Activated naive CD8-positive, alpha-beta T cell treated with anti-CD3 and anti-CD28 coated beads, Interleukin-2, amount 10 ng/mL, durations not matched to agents 7 days and 5 days (primary cell): ENCODE data around the gene KRT73. TPM values are rescaled to one million over a fixed set of nuclear protein-coding genes. Genes with fewer than 3 reads are reported as not detected.
A peak's percentile ranks its signal among the peaks of the same experiment; 100 is the strongest.

Experiments used
- ATAC-seq: fragments of 150-1000 bp; cut with Tn5 transposase; one replicate; pipeline ENCODE4 v1.10.0; 2021; ENCODE audit warnings: low read depth, moderate library complexity
- POLR2A ChIA-PET: fragments of 350-600 bp; sonication (Branson Sonifier 250); formaldehyde crosslinking; loops from one replicate; lab custom pipeline; 2021; ENCODE audit warnings: antibody characterized with exemption; lab: Charles Lee
- DNase-seq: peaks from one replicate; pipeline ENCODE4 v3.0.0; 2021
- H3K27ac Mint-ChIP-seq: one replicate; pipeline ENCODE4 v1.8.0; 2022; ENCODE audit warnings: mild to moderate bottlenecking, mixed read lengths
- H3K27me3 Mint-ChIP-seq: one replicate; pipeline ENCODE4 v1.8.0; 2022; ENCODE audit warnings: mild to moderate bottlenecking, moderate library complexity, mixed read lengths
- H3K36me3 Mint-ChIP-seq: one replicate; pipeline ENCODE4 v1.8.0; 2021; ENCODE audit warnings: mild to moderate bottlenecking, mixed read lengths
- H3K4me1 Mint-ChIP-seq: one replicate; pipeline ENCODE4 v1.8.0; 2021; ENCODE audit warnings: mixed read lengths
- H3K4me3 Mint-ChIP-seq: one replicate; pipeline ENCODE4 v1.8.0; 2022; ENCODE audit warnings: mild to moderate bottlenecking, moderate library complexity, mixed read lengths
- H3K9me3 Mint-ChIP-seq: one replicate; pipeline ENCODE4 v1.8.0; 2021; ENCODE audit warnings: mixed read lengths
- total RNA-seq, 2 experiments: library from RNA; stranded (reverse); gene quantifications; one replicate each; pipeline ENCODE4 v1.2.3, GENCODE V29; 2021

Gene KRT73
- total RNA-seq, 2 experiments from 2014 or later = 0.42 to 0.60 TPM

- POLR2A ChIA-PET = no interaction called here
- DNase-seq = no peak
- Mint-ChIP-seq H3K9me3 (no peaks in the 10 kb centered on the region), H3K4me3 (no peak overlapping the region), H3K36me3 (no peaks in the 10 kb centered on the region), H3K27me3 (peaks cover 4% of the 10 kb centered on the region), H3K27ac (no peak overlapping the region), H3K4me1 (peaks cover 30% of the 10 kb centered on the region)
- ATAC-seq = no peak
Observed at GRCh38 chr12:52611080-52611468, 7.3 kb downstream of the KRT73 start.

- Mint-ChIP-seq H3K27me3 (peaks cover 4% of the 10 kb centered on the region), H3K9me3 (no peaks in the 10 kb centered on the region), H3K27ac (peak overlapping the region; percentile 9), H3K36me3 (peaks cover 2% of the 10 kb centered on the region), H3K4me1 (peaks cover 33% of the 10 kb centered on the region), H3K4me3 (no peak overlapping the region)
- DNase-seq (peak; percentile 17), ATAC-seq (no peak)
- POLR2A ChIA-PET = interaction anchor here (1.4 kb wide), 1 partner anchor 228 kb away, joined by 3 read pairs; no protein-coding TSS in a partner anchor
Observed at GRCh38 chr12:52608826-52609630, 9.3 kb downstream of the KRT73 start.

GRCh38 chr12:52608161-52608560 lies 10.2 kb downstream of the KRT73 start:
- Mint-ChIP-seq H3K4me1 (peaks cover 40% of the 10 kb centered on the region), H3K36me3 (peaks cover 2% of the 10 kb centered on the region), H3K27me3 (peaks cover 4% of the 10 kb centered on the region), H3K27ac (no peak overlapping the region), H3K9me3 (no peaks in the 10 kb centered on the region), H3K4me3 (no peak overlapping the region)
- DNase-seq (no peak), ATAC-seq (no peak)
- POLR2A ChIA-PET = no interaction called here

- Mint-ChIP-seq H3K27ac (no peak overlapping the region), H3K9me3 (no peaks in the 10 kb centered on the region), H3K36me3 (peaks cover 2% of the 10 kb centered on the region), H3K4me3 (no peak overlapping the region), H3K4me1 (peaks cover 41% of the 10 kb centered on the region), H3K27me3 (peaks cover 4% of the 10 kb centered on the region)
- POLR2A ChIA-PET = no interaction called here
- DNase-seq (no peak), ATAC-seq (no peak)
Observed at GRCh38 chr12:52607314-52607713, 11.0 kb downstream of the KRT73 start.

- H3K9me3 Mint-ChIP-seq = no peaks in the 10 kb centered on the region
- H3K27ac Mint-ChIP-seq = no peak overlapping the region
- H3K4me1 Mint-ChIP-seq = peaks cover 41% of the 10 kb centered on the region
- H3K4me3 Mint-ChIP-seq = no peak overlapping the region
- no peak for ATAC-seq
- peaks cover 2% of the 10 kb centered on the region for H3K36me3 Mint-ChIP-seq
- peaks cover 3% of the 10 kb centered on the region for H3K27me3 Mint-ChIP-seq
- DNase-seq = no peak
- POLR2A ChIA-PET = no interaction called here
Observed at GRCh38 chr12:52606581-52607218, 11.7 kb downstream of the KRT73 start.

GRCh38 chr12:52606096-52606495 lies 12.3 kb downstream of the KRT73 start:
- DNase-seq (no peak), ATAC-seq (no peak)
- POLR2A ChIA-PET = no interaction called here
- H3K4me3 Mint-ChIP-seq = no peak overlapping the region
- H3K9me3 Mint-ChIP-seq = no peaks in the 10 kb centered on the region
- no peak overlapping the region for H3K27ac Mint-ChIP-seq
- peaks cover 37% of the 10 kb centered on the region for H3K4me1 Mint-ChIP-seq
- H3K36me3 Mint-ChIP-seq = peaks cover 2% of the 10 kb centered on the region
- H3K27me3 Mint-ChIP-seq = peaks cover 2% of the 10 kb centered on the region

- ATAC-seq = no peak
- H3K27ac Mint-ChIP-seq = no peak overlapping the region
- H3K9me3 Mint-ChIP-seq = no peaks in the 10 kb centered on the region
- no peak for DNase-seq
- H3K4me3 Mint-ChIP-seq = no peak overlapping the region
- peaks cover 2% of the 10 kb centered on the region for H3K36me3 Mint-ChIP-seq
- H3K4me1 Mint-ChIP-seq = peaks cover 32% of the 10 kb centered on the region
- H3K27me3 Mint-ChIP-seq = peaks cover 3% of the 10 kb centered on the region
- POLR2A ChIA-PET = no interaction called here
Observed at GRCh38 chr12:52605542-52605941, 12.8 kb downstream of the KRT73 start.

GRCh38 chr12:52604859-52605258 lies 13.5 kb downstream of the KRT73 start:
- POLR2A ChIA-PET = no interaction called here
- H3K4me1 Mint-ChIP-seq = peaks cover 31% of the 10 kb centered on the region
- ATAC-seq (peak; percentile 37), DNase-seq (no peak)
- H3K27me3 Mint-ChIP-seq = peaks cover 8% of the 10 kb centered on the region
- no peaks in the 10 kb centered on the region for H3K9me3 Mint-ChIP-seq
- peaks cover 2% of the 10 kb centered on the region for H3K36me3 Mint-ChIP-seq
- H3K27ac Mint-ChIP-seq = no peak overlapping the region
- H3K4me3 Mint-ChIP-seq = no peak overlapping the region

GRCh38 chr12:52603314-52603713 lies 15.0 kb downstream of the KRT73 start:
- peaks cover 12% of the 10 kb centered on the region for H3K27me3 Mint-ChIP-seq
- no peak overlapping the region for H3K27ac Mint-ChIP-seq
- ATAC-seq (no peak), DNase-seq (no peak)
- H3K4me3 Mint-ChIP-seq = no peak overlapping the region
- peaks cover 2% of the 10 kb centered on the region for H3K36me3 Mint-ChIP-seq
- peaks cover 25% of the 10 kb centered on the region for H3K4me1 Mint-ChIP-seq
- POLR2A ChIA-PET = no interaction called here
- H3K9me3 Mint-ChIP-seq = no peaks in the 10 kb centered on the region

- POLR2A ChIA-PET = no interaction called here
- H3K27me3 Mint-ChIP-seq = peaks cover 14% of the 10 kb centered on the region
- no peaks in the 10 kb centered on the region for H3K9me3 Mint-ChIP-seq
- no peak overlapping the region for H3K27ac Mint-ChIP-seq
- no peak overlapping the region for H3K4me3 Mint-ChIP-seq
- DNase-seq (no peak), ATAC-seq (no peak)
- H3K36me3 Mint-ChIP-seq = peaks cover 2% of the 10 kb centered on the region
- H3K4me1 Mint-ChIP-seq = peaks cover 25% of the 10 kb centered on the region
Observed at GRCh38 chr12:52602552-52602951, 15.8 kb downstream of the KRT73 start.

GRCh38 chr12:52601671-52602070 lies 16.7 kb downstream of the KRT73 start:
- POLR2A ChIA-PET = no interaction called here
- no peak for ATAC-seq

GRCh38 chr12:52600941-52601481 lies 17.3 kb downstream of the KRT73 start, which contains the start of gene KRT72:
Gene KRT72, minus strand, starts transcription at chr12:52601463. Its CDS starts 11 bp downstream, at chr12:52601452.
- no peaks in the 10 kb centered on the region for H3K9me3 Mint-ChIP-seq
- H3K36me3 Mint-ChIP-seq = peaks cover 2% of the 10 kb centered on the region
- ATAC-seq (no peak), DNase-seq (no peak)
- no peak within 1 kb of the TSS for H3K27ac Mint-ChIP-seq
- H3K4me1 Mint-ChIP-seq = peaks cover 24% of the 10 kb centered on the region
- peaks cover 18% of the 10 kb centered on the region for H3K27me3 Mint-ChIP-seq
- H3K4me3 Mint-ChIP-seq = no peak within 1 kb of the TSS
- POLR2A ChIA-PET = no interaction called here

More at GRCh38 chr12:52601671-52602070, 16.7 kb downstream of the KRT73 start:
- Mint-ChIP-seq H3K4me1 (peaks cover 24% of the 10 kb centered on the region), H3K27ac (no peak overlapping the region), H3K36me3 (peaks cover 2% of the 10 kb centered on the region), H3K4me3 (no peak overlapping the region), H3K27me3 (peaks cover 14% of the 10 kb centered on the region), H3K9me3 (no peaks in the 10 kb centered on the region)
- no peak for DNase-seq

- Mint-ChIP-seq H3K4me3 (no peak overlapping the region), H3K27ac (no peak overlapping the region), H3K36me3 (peaks cover 2% of the 10 kb centered on the region)
Observed at GRCh38 chr12:52600475-52600874, 17.9 kb downstream of the KRT73 start.

More at GRCh38 chr12:52600475-52600874, 17.9 kb downstream of the KRT73 start:
- peaks cover 22% of the 10 kb centered on the region for H3K27me3 Mint-ChIP-seq
- H3K9me3 Mint-ChIP-seq = no peaks in the 10 kb centered on the region
- no peak for ATAC-seq
- POLR2A ChIA-PET = no interaction called here
- DNase-seq = no peak
- peaks cover 20% of the 10 kb centered on the region for H3K4me1 Mint-ChIP-seq
